CD4-positive, CD25-positive, alpha-beta regulatory T cell (primary cell): ENCODE results near the gene CD4. TPM values are rescaled to one million over a fixed set of nuclear protein-coding genes. Genes with fewer than 3 reads are reported as not detected.
A peak's percentile ranks its signal among the peaks of the same experiment; 100 is the strongest.

Experiments used
- ATAC-seq, 2 donors: fragments of 150-1000 bp; cut with Tn5 transposase; one replicate each; pipeline ENCODE4 v1.10.0; 2021; ENCODE audit warnings: low read depth in 2 of 2, moderate number of reproducible peaks in 2 of 2, moderate library complexity in 1 of 2
- DNase-seq, 3 donors: peaks; one replicate each; pipeline versions ENCODE4 v3.0.0 to v3.0.0-alpha.2; 2012 to 2022; ENCODE audit warnings: mixed read lengths in 1 of 3
- H3K27ac ChIP-seq: one replicate; pipeline ENCODE4 v1.7.0; 2013; ENCODE audit warnings: mild to moderate bottlenecking, low read length; ENCODE audit not compliant: insufficient read depth, poor library complexity, severe bottlenecking
- H3K27me3 ChIP-seq: one replicate; pipeline ENCODE4 v1.7.0; 2013; ENCODE audit warnings: low read length; ENCODE audit not compliant: control insufficient read depth, insufficient read depth
- H3K36me3 ChIP-seq: one replicate; pipeline ENCODE4 v1.7.0; 2013; ENCODE audit warnings: mild to moderate bottlenecking, low read length, moderate library complexity; ENCODE audit not compliant: control insufficient read depth, insufficient read depth
- H3K4me1 ChIP-seq: 2 replicates; pipeline ENCODE4 v1.7.0; 2013; ENCODE audit warnings: mild to moderate bottlenecking, low read length; ENCODE audit not compliant: insufficient read depth, control insufficient read depth, poor library complexity, severe bottlenecking
- H3K4me3 ChIP-seq: one replicate; pipeline ENCODE4 v1.7.0; 2013; ENCODE audit warnings: low read depth, mild to moderate bottlenecking, low read length, moderate library complexity
- H3K9me3 ChIP-seq, 2 experiments: 1 replicate in 1 of 2; 2 replicates in 1 of 2; pipeline ENCODE4 v1.7.0; 2013; ENCODE audit warnings: low read length in 2 of 2, mild to moderate bottlenecking in 1 of 2, moderate library complexity in 1 of 2; ENCODE audit not compliant: control insufficient read depth in 2 of 2
- H3K27ac Mint-ChIP-seq, 3 donors: one replicate each; pipeline ENCODE4 v1.8.0; 2020 to 2022; ENCODE audit warnings: mild to moderate bottlenecking in 3 of 3, mixed read lengths in 3 of 3, moderate library complexity in 2 of 3
- H3K27me3 Mint-ChIP-seq: one replicate; pipeline ENCODE4 v1.8.0; 2022; ENCODE audit warnings: mild to moderate bottlenecking, mixed read lengths
- H3K36me3 Mint-ChIP-seq: one replicate; pipeline ENCODE4 v1.8.0; 2020; ENCODE audit warnings: mixed read lengths
- H3K4me1 Mint-ChIP-seq, 4 donors: one replicate each; pipeline ENCODE4 v1.8.0; 2020 to 2022; ENCODE audit warnings: mixed read lengths in 4 of 4, mild to moderate bottlenecking in 1 of 4
- H3K4me3 Mint-ChIP-seq, 4 donors: one replicate each; pipeline ENCODE4 v1.8.0; 2020 to 2022; ENCODE audit warnings: mild to moderate bottlenecking in 4 of 4, mixed read lengths in 4 of 4, moderate library complexity in 3 of 4
- H3K9me3 Mint-ChIP-seq, 7 donors: one replicate each; pipeline ENCODE4 v1.8.0; 2020 to 2022; ENCODE audit warnings: mixed read lengths in 7 of 7, mild to moderate bottlenecking in 3 of 7, moderate library complexity in 2 of 7
- polyA plus RNA-seq, 4 donors: library from polyadenylated mRNA; unstranded; fragments of 300-500 nt; fragmentation: Illumina TruSeq; gene quantifications; one replicate each; pipeline ENCODE4 v1.2.3, GENCODE V29; 2021
- total RNA-seq: library from RNA; stranded (reverse); gene quantifications from one replicate; pipeline ENCODE4 v1.2.3, GENCODE V29; 2022

The CD4 gene
- total and polyA plus RNA-seq, 5 donors from 2014 or later: 224 to 330 (median 321) TPM

GRCh38 chr12:6824901-6825381, 35.6 kb downstream of the CD4 start:
- H3K27ac Mint-ChIP-seq: no peak overlapping the region
- H3K9me3 Mint-ChIP-seq: peaks cover 0 to 3% (median 0%) of the 10 kb centered on the region in 7 donors
- DNase-seq: no peak
- Histone ChIP-seq H3K36me3 (no peaks in the 10 kb centered on the region), H3K27ac (no peak overlapping the region), H3K27me3 (peaks cover 10% of the 10 kb centered on the region), H3K4me1 (peaks cover 34% of the 10 kb centered on the region), H3K9me3 (no peaks in the 10 kb centered on the region), H3K4me3 (no peak overlapping the region)
- ATAC-seq: no peak
- peaks cover 0 to 47% (median 18%) of the 10 kb centered on the region in 4 donors for H3K4me1 Mint-ChIP-seq
- peaks cover 66% of the 10 kb centered on the region for H3K27me3 Mint-ChIP-seq
- H3K36me3 Mint-ChIP-seq: no peaks in the 10 kb centered on the region
- H3K4me3 Mint-ChIP-seq: no peak overlapping the region

DNA sequence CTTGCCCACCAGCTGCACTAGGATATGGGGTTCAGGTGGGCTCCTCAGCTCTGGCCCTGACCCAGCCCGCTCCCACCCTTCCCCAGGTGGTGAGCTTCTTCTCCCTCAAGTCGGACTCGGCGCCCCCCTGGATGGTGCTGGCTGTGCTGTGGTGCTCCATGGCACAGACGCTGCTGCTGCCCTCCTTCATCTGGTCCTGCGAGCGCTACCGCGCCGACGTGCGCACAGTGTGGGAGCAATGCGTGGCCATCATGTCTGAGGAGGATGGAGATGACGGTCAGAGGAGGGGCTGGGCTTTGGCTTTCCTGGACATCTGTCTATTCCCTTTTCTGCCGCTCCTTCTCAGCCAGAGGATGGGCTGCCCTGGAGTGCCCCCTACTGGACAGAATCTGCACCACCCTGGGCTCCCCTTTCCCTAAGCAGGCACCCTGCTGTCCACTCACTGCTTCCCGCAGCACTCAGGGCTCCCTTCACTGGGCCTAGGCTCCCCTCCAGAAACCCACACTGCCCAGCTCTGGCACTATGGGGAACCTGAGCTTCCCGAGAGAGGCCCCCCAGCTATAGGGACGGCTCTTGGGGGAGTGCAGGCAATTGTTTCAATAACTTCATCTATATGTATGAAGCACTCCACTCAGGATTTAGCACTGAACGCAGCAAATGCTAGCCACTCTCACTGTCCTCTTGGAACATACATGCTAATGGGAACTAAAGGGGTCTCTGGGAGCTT, 36.2 kb downstream of the CD4 start:
- Histone ChIP-seq H3K4me3 (no peak overlapping the region), H3K36me3 (no peaks in the 10 kb centered on the region), H3K27me3 (peaks cover 13% of the 10 kb centered on the region), H3K9me3 (no peaks in the 10 kb centered on the region), H3K27ac (no peak overlapping the region), H3K4me1 (peaks cover 34% of the 10 kb centered on the region)
- Mint-ChIP-seq H3K27ac (no peak overlapping the region), H3K27me3 (peaks cover 73% of the 10 kb centered on the region), H3K36me3 (no peaks in the 10 kb centered on the region), H3K4me3 (peak overlapping the region in 2 of 4 donors; percentile 39 to 59), H3K4me1 (peaks cover 0 to 47% (median 16%) of the 10 kb centered on the region in 4 donors), H3K9me3 (peaks cover 0 to 3% (median 0%) of the 10 kb centered on the region in 7 donors)
- DNase-seq: peak; percentile 68 to 78 (median 73)
- ATAC-seq: peak; percentile 57 to 58

DNA sequence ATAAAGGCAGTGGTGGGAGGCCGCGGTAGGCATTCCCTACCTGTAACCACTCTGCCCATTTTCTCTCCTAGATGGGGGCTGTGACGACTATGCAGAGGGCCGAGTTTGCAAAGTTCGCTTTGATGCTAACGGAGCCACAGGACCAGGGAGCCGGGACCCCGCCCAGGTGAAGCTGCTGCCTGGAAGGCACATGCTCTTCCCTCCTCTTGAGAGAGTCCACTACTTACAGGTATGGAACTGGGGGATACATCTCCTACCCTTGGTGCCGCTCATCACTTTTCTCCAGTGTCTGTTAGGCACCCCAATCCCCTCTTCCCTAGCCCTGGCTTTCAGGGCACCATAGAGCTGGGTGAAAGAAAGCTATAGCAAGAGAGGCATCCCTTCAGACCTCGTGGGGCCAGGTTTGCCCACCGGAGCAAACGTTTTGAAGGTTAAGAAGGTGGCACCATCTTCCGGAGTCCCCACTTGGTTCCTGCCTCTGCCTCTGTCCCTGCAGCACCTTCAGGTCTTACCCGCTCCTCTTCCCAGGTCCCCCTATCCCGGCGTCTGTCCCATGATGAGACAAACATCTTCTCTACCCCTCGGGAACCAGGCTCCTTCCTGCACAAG, 36.9 kb downstream of the CD4 start:
- Histone ChIP-seq H3K9me3 (no peaks in the 10 kb centered on the region), H3K4me1 (peaks cover 28% of the 10 kb centered on the region), H3K27ac (no peak overlapping the region), H3K27me3 (peaks cover 15% of the 10 kb centered on the region), H3K4me3 (no peak overlapping the region), H3K36me3 (no peaks in the 10 kb centered on the region)
- no peak for DNase-seq
- peaks cover 74% of the 10 kb centered on the region for H3K27me3 Mint-ChIP-seq
- no peaks in the 10 kb centered on the region for H3K36me3 Mint-ChIP-seq
- peak overlapping the region in 3 of 4 donors; percentile 39 to 59 (median 43) for H3K4me3 Mint-ChIP-seq
- peaks cover 0 to 40% (median 11%) of the 10 kb centered on the region in 4 donors for H3K4me1 Mint-ChIP-seq
- H3K9me3 Mint-ChIP-seq: peaks cover 0 to 3% (median 0%) of the 10 kb centered on the region in 7 donors
- H3K27ac Mint-ChIP-seq: no peak overlapping the region
- ATAC-seq: no peak

GRCh38 chr12:6826734-6827436, 37.6 kb downstream of the CD4 start:
- H3K9me3 ChIP-seq: no peaks in the 10 kb centered on the region
- Mint-ChIP-seq H3K36me3 (no peaks in the 10 kb centered on the region), H3K9me3 (peaks cover 0 to 3% (median 0%) of the 10 kb centered on the region in 7 donors), H3K27me3 (peaks cover 75% of the 10 kb centered on the region), H3K4me1 (peaks cover 0 to 37% (median 10%) of the 10 kb centered on the region in 4 donors), H3K27ac (no peak overlapping the region), H3K4me3 (peak overlapping the region; percentile 77 to 92 (median 81))
- H3K27me3 ChIP-seq: peaks cover 15% of the 10 kb centered on the region
- no peak overlapping the region for H3K27ac ChIP-seq
- H3K36me3 ChIP-seq: no peaks in the 10 kb centered on the region
- DNase-seq: no peak
- no peak for ATAC-seq
- no peak overlapping the region for H3K4me3 ChIP-seq
- peaks cover 23% of the 10 kb centered on the region for H3K4me1 ChIP-seq

- peak overlapping the region; percentile 77 to 92 (median 81) for H3K4me3 Mint-ChIP-seq
- H3K27me3 ChIP-seq: peaks cover 15% of the 10 kb centered on the region
- DNase-seq: peak in 1 of 3 donors; percentile 43
- H3K4me1 ChIP-seq: peaks cover 22% of the 10 kb centered on the region
- no peak overlapping the region for H3K4me3 ChIP-seq
- H3K27ac Mint-ChIP-seq: no peak overlapping the region
- no peaks in the 10 kb centered on the region for H3K36me3 Mint-ChIP-seq
- H3K27me3 Mint-ChIP-seq: peaks cover 76% of the 10 kb centered on the region
- H3K9me3 Mint-ChIP-seq: peaks cover 0 to 3% (median 0%) of the 10 kb centered on the region in 7 donors
- no peaks in the 10 kb centered on the region for H3K36me3 ChIP-seq
- no peak overlapping the region for H3K27ac ChIP-seq
- H3K9me3 ChIP-seq: no peaks in the 10 kb centered on the region
- no peak for ATAC-seq
- H3K4me1 Mint-ChIP-seq: peaks cover 0 to 31% (median 10%) of the 10 kb centered on the region in 4 donors
These were observed 38.1 kb downstream of the CD4 start for GRCh38 chr12:6827437-6827911.

DNA sequence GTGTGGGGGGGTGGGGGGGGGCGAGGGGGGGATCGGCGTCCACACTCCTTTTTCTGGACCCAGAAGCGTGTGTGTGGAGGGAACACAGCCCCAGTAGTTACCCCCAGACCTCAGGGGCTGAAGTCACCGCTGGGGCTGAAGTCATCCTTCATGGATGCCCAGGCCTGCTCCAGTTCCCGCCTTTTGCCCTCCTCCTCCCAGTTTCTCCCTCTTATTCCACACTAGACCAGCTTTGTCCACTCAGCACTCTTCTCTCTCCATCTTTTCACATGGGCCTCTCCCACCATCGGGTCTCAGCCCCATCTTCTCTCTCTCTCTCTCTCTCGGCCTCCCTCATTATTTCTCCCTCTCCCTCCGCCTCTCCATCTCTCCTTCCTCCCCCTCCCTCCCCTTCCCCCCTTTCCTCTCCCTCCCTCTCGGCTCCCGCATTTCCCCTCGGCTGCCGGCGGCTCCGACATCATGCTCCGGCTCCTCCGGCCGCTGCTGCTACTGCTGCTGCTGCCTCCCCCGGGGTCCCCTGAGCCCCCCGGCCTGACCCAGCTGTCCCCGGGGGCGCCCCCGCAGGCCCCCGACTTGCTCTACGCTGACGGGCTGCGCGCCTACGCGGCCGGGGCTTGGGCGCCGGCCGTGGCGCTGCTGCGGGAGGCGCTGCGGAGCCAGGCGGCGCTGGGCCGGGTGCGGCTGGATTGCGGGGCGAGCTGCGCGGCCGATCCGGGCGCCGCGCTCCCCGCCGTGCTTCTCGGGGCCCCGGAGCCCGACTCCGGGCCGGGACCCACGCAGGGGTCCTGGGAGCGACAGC, 38.9 kb downstream of the CD4 start, which contains the start of gene P3H3:
P3H3 (plus strand) TSS at position 426 of the 799 bp plus-strand sequence; CDS start at position 460, 34 bp downstream.
- Histone ChIP-seq H3K36me3 (no peaks in the 10 kb centered on the region), H3K9me3 (no peaks in the 10 kb centered on the region), H3K27me3 (peaks cover 15% of the 10 kb centered on the region), H3K4me1 (peaks cover 22% of the 10 kb centered on the region), H3K27ac (no peak within 1 kb of the TSS), H3K4me3 (peak within 1 kb of the TSS; percentile 7)
- Mint-ChIP-seq H3K4me3 (peak within 1 kb of the TSS; percentile 80 to 93 (median 90)), H3K27me3 (peaks cover 70% of the 10 kb centered on the region), H3K4me1 (peaks cover 0 to 31% (median 10%) of the 10 kb centered on the region in 4 donors), H3K9me3 (peaks cover 0 to 3% (median 0%) of the 10 kb centered on the region in 7 donors), H3K36me3 (no peaks in the 10 kb centered on the region), H3K27ac (peak within 1 kb of the TSS; percentile 78 to 90 (median 83))
- peak in 1 of 3 donors; percentile 51 for DNase-seq
- ATAC-seq: peak; percentile 36 to 41
